HG03460 (cell line): ENCODE results near the gene ZHX3.

Experiments
- ATAC-seq: cut with Tn5 transposase; IDR thresholded peaks from one replicate; pipeline ENCODE4 v1.9.1; 2021; ENCODE audit not compliant: unreplicated experiment

ZHX3 gene

DNA sequence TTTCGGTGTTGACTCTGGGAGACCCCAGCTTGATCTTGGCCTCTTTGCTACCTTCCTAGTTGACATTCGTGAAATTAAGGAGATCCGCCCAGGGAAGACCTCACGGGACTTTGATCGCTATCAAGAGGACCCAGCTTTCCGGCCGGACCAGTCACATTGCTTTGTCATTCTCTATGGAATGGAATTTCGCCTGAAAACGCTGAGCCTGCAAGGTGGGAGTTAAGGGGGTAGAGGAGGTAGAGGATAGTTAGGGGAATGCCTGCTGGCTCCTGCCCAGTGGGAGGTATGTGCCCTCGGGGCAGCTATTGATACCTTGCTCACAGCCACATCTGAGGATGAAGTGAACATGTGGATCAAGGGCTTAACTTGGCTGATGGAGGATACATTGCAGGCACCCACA is 158.0 kb downstream of the ZHX3 start:
- no peak for ATAC-seq

DNA sequence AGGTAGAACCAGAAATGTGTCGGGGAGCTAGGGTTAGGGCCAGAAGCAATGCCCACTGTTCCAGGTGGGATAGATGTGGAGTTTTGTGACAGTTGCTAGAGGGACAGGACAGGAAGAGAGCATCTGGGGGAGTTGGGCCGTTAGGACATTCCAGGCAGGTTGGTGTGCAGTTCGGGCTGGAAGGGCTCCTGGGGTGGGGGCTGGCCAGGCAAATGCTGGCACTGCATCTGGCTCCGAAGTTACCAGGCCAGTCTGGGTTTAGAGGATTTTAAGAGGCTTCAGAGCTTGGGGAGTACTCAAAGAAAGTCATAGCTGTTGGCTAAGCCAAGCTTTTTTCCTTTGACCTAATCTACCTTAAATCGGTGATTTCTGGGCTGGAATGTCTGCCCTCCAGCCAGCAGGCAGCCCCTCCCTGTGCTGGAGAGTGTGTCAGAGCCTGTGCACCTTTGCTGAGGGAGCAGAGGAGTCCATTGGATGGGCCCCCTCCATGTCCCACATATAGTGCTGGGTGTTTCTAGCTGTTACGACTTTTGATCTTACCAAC is 159.4 kb downstream of the ZHX3 start:
- no peak for ATAC-seq

DNA sequence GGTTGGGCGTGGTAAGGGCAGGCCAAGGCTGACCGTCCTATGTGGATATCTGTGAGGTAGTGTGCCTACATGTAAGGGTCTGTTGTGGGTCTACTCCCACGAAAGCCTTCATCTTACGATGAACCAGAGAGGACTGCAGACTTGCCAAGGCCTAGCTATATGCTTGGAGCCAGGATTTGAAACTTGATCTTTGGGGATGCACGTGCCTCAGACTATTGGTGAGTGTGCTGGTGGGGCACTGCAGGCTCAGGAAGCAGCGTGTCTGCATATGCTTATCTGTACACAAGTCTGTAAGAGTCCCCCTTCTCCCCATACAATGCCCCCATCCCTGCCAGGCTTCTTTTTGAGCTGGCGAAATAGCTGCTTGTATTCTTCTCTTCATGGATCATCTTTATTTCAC is 162.3 kb downstream of the ZHX3 start:
- no peak for ATAC-seq

DNA sequence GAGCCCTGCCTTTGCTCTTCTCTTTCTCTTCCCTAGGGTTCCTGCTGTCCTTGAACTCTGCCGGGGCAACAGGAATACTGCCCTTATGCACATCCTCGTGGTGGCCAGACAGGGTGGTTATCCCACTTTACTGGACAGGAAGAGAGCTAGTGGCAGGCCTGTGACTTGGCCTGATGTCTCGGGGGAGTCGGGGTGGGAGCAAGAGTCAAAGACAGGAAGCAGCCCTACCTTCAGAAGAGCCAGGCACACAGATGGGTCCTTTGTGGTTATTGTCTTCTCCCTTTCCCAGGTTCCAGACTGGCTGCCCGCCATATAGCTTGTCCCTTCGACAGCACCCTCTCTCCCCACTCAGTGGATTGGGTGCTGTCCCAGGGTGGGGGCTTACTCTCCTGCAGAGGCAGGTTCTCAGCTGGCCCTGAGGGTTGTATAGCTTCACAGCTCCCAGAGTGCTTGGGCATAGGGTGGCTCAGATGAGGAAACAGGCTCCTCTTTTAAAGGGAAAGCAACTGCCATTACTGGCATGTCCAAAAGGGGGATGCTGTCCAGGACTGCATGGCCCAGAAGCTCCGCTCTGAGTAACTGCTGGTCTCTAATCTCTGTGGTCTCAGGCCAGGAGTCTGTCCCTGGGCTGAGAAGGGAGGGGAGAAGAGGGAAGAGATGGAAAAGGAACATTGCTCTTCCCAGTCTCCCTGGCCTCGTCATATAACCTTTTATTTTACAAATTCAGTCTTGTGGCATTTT is 162.9 kb downstream of the ZHX3 start:
- ATAC-seq: no peak

DNA sequence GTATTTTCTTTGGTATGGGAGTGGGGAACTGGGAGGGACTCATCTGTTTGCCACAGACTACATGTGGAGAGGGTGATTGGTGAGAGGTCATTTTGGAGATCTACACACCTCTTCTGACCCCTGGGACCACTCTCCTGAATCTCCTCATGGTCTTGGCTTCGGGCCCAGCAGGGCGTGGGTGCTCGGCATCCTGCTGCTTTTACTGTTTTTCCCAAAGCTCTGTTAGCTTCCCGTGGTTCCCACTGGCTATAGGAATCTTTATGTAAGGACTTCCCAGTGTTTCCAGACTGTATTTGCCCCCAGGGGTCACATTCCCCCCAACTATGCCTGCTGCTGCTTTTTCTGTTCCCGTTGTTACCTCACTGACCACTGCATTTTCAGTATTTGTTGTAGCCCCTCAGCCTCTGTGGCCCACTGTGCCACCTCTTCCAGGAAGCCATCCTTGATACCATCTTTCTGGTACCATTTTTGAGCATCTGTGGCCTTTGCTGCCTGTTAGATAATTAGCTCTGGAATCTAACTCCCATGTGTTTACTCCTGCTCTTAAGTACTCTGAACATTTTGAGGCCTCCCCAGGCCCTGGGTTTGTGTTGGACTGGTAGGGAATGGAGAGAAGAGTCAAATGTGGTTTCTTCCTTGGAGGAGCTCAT is 165.3 kb downstream of the ZHX3 start:
- no peak for ATAC-seq

DNA sequence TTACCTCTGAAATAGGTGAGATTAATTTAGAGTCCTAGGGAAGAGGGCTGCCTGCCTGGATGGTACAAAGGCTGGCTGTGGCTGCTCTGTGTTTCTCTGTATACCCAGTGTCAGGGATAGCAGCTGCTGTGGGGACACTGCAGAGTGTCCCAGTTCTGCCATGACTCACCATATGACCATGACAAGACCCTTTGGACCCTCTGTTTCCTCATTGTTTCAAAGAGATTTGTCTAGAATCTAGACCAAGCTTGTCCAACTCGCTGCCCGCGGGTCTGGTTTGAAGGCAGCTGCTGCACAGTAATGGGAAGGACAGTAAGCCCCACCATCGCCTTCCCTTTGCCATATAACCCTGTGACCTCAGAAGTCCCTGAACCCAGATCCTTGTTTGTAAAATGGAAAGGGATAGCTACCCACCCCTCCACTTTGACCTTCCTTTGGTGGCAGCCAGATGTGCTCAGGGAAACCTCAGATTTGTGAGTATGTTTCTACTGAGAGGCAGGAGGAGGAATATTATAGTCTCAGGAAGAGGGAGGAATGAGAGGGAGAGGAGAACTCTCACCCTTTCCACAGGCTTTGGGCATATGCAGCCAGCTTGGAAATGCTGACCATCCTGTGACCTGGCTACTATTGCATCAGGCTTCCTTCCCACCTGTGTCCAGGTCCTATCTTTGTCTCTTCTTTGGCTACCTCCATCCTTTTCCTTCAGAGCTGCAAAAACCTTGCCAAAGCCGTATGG is 166.2 kb downstream of the ZHX3 start:
- ATAC-seq: no peak

DNA sequence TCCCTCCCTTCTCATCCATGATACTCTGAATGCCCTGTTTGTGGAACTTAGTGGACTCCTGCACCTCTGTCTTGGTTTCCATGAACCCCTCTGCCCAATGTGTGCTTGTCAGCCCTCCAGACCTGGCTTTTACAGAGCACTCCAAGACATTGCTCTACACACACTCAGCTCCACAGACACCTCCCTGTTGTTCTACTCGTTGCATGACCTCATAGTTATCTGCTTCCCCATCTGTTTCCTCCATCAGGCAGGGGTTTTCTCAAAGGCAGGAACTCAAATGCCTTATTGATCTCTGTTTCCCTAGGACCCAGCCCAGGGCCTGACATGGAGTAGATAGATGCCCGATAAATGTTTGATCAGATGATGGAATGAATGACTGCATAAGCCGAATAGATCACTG is 166.9 kb downstream of the ZHX3 start:
- no peak for ATAC-seq

DNA sequence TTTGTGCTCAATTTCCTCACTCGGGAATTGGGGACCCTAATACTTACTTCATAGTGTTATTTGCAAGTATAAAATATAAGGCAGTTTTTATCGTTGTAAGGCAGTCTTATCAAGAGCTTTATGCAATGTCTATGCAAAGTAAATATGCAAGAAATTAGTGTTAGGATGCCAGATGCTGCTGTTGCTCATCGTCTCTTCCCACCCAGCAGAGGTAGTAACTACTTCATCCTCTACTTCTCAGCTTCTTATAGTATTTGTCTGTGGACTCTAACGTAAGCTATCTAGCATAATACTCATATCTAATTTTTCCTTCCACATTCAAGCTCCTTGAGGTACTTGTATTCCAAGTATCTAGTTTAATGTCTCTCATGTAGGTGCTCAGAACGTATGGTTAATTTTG is 168.6 kb downstream of the ZHX3 start:
- ATAC-seq: no peak

DNA sequence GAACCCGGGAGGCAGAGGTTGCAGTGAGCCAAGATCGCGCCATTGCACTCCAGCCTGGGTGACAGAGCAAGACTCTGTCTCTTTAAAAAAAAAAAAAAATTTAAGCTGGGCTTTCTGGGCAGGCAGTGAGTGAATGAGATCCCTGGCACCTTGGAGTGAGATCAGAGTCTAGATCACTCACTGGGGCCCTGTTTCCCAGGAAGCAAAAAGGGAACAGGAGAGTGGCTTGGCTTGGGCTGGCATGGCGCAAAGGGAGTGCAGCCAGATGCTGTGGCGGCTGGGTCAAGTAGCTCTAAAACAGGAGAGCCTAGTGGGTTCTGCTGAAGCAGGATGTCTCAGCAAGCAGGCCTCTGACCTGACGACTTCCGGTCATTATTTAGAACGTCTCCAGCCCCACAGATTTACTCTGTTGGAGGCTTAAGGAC is 169.8 kb downstream of the ZHX3 start:
- ATAC-seq: no peak

DNA sequence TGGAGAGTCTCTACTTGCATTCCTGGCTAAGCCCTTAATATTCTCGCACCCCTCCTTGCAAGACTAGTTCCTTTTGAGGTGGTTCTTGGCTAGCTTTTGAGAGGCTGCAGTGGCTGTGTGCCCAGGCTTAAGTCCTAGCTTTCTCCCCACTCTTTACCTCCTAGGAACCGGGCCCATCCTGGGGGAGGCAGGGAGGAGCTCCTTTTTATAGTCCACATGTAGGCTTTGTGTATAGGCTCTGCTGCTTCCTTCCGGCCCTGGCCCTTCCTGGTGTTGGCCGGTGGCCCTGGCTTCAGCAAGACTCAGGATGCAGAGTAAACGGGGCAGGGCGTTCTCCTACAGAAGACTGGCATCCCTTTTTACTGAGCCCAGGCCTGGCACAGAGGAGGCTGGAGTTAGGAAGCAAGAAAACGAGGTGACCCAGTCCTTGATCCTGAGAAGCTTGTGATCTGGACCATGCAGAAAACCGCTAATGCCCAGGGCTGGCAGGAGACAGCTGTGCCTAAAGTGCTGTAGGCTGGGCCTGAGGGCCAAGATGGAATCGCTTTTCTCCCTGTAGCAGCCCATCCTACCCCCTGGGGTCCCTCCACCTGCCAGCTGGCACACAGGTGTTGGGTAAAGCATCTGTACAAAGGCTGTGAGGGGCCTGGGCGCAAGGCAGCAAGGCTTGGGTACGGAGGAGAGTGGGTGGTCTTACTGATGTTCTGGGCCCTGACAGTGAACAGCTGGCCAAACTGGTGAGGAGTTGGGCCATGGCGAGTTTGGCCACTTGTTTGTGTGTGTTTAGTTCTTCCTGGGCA is 171.5 kb downstream of the ZHX3 start:
- ATAC-seq: no peak

DNA sequence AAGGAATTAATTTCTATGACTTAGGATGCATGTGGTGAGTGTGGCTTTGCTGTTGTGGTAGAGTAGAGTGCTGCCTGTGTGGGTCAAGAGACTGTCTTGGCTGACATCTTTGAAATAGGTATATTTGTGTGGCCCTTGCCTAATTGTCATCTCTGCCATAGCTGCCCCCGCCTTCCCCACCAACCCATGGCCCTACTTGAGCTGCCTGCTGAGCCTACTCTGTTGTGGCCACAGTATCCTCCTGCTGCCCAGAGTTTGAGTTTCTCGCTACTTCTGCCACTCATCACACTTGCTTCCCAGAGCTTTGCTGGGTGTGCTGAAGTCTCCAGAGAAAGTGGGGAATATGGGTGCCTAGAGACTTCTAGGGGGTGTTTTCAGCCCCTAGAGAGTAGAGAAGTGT is 172.2 kb downstream of the ZHX3 start:
- no peak for ATAC-seq

DNA sequence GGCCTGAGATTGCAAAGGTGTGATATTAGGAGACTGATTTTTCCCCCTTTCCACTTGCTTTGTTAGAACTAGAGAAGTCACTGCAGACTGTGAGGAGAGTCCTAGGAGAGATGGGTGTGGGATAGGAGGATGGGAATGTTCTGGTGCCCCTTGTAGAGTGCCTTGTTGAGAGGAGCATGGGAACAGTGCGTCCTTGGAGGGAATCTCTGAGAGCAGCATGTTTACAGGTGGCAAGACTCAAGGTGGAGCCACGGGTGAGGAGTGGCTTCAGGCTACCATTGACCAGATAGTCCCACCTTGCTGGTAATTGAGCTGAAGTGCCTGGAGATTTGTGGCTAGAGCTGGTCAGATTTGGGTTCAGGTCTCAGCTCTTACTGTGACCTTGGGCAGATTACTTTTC is 174.2 kb downstream of the ZHX3 start:
- ATAC-seq: no peak

DNA sequence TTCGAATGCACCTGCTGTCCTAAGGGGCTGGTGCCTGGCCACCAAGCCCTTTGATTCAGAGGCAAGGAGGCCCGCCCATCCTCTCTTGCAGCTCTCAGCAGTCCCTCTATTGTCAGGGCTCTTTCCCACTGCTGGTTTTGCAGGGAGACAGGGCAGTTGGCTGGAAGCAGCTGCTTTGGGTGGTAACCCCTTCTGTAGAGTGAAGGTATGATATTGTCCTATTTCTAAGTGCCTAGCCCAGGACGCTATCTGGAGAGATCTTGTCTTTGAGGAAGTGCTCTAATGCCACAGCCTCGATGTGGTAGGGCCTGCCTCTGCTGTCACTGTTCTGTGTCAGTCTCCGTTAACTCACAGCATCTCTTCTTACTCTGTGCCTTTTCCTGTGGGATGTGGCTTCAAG is 174.6 kb downstream of the ZHX3 start:
- ATAC-seq: no peak

DNA sequence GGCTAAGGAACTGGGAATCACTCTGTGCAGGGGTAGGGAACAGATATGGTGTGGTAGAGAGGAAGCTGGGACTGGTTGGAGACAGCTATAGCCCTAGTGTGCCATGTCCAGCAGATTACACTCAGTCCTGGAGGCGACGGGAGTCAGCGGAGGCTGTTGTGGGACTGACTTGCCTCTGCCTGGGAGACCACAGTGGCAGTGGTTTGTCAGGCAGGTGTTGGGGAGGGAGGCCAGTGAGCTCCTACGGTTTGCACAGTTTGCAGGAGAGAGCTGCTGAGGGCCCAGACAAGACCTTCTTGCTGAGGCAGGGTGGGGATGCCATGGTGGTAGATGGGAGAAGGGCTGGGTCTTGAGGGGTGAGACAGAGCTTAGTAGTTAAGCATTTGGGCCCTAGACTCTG is 175.3 kb downstream of the ZHX3 start:
- ATAC-seq: no peak

DNA sequence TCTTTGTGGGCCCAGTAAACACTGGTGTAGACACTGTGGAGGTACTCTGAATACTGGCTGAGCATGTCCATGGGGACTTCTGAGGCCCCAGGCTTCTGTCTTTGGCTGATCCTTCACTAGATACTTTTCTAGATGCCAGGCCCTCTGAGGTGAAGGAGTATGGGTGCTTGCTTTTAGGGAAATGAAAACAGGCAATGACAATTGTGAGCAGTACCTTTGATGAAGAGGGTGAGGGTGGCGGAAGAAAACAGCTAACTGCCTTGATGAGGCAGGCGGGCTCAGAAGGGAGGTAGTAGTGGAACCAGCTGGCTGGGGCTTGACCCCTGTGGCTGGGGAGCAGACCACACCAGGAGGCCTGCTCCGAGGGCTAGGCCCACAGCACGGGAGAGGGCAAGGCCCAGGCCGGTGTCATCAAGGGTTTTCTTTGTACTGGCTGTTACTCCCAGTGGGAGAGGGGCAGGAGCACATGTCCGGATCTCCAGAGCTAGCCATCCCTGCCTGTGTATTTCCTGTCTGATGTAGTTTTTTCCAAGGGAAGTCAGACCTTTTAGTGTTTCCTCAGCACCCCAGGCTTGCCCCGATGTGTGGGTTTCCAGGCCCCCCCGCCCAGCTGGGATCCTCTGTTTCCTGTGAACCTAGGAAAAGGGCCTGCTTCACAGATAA is 176.2 kb downstream of the ZHX3 start:
- ATAC-seq: no peak

DNA sequence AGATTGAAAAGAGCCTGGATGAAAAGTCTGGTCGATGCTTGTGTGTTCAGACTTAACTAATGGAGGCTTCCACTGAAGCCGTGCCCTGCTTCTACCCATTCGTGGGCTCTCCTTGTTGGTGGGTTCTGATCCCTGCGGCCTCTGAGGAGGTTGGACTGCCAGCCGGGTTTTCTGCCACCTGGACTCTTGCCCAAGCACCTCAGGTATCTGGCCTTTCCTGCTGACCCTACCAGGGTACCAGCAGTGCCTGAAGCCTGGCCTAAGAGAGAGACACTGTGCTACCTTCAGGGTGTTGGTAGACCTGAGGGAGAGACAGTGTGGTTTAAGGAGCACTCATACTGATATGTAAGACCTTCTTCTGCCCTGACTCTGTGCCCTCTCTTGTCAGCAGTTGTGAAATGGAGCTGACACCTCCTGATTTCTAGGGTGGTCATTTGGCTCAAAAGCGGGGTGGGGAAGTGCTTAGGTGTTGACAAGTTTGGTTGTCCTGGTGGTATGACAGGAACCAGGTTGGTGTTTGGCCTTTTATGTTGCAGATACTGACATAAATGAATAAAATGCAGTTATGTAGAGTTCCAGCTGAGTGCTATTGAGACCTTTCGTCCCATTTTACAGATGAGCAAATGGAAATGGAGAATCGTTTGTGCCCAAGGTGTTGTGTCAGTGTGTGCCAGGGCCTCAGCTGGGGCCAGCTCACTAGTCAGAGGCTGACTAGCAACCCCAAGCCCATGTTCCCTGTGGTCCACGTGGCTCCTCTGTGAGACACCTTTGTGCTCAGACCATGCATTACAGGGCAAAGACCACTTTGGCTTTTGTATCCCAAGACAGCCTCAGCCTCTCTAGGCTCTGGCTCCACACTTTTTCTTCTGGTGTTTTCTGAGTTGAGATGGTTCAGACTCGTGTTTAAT is 177.1 kb downstream of the ZHX3 start:
- ATAC-seq: no peak

DNA sequence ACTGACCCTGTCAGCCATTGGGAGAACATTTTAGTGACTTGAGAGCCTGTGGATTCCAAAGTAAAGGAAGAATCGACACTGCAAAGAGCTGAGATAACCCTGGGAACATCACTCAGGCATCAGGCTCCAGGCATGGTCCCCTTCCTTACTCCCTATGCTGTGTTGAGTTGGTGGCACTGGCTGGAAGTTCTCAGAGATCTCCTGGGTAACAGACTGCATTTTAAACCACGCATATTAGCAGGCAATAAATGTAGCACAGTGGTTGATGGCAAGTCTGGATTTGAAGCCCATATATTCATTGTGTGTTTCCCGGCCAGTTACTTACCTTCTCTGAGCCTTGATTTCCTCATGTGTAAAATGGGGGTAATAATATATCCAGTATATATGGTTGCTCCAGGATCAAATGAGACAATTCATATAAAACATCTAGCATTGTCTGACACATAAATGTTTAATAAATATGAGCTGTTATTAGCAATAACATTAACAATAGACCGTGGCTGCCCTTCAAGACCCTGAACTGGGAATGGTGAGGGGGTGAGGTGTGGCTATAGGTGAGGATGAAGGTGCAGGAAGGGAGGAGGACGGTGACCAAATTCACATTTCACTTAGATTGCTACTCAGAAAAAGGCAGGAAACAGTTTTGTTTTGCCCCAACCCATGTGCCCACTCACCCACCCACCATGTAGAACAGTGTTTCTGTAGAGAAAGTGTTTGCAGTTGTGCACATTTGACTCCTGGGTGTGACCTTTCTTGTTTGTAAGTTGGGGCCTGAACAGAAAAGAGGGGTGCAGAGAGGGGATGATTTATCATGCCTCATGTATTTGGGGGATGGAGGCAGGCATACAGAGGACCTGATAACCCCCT is 178.1 kb downstream of the ZHX3 start:
- ATAC-seq: no peak

DNA sequence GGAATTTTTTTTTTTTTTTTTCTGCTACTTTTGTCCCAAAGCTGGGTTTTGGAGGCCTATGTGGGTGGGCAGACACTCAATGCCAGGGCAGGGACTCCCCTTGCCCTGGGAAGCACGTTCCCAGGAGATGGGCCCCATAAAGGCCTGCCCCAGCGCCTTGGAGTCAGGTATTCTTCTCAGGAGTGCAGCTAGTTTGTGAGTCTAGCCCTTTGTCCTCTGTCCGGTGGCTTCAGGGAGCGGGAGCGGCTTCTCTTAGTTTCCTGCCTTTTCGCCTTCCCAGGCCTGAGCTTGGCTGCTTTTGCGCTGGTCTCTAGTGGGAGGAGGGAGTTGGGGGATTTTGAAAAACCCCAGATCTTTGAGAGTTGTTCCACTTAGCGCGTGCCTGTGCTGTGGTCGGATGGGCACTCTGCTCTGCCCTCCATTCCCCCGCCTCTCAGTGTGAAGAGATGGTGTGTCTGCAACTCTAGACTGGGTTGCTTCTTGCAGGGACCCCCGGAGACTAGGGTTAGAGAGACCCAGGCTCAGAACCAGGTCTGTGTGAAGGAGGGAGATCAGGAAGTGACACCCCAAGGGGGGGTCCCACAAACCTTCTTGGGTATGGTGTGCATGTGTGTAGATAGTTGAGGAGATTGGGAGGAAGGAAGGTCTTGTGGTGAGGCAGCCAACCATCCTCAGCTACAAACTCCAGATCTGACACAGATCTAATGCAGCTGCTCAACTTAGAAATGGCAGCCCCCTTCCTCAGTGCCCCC is 178.9 kb downstream of the ZHX3 start:
- no peak for ATAC-seq
